Breast epithelium (tissue), 3 donors: ENCODE data around the gene DDX4.

Experiments
- CTCF ChIP-seq, 3 donors: fragments of 450-650 bp; IDR thresholded peaks; one replicate each; pipeline ENCODE4 v1.5.1; 2016 to 2017; ENCODE audit warnings: antibody characterized with exemption in 3 of 3, mild to moderate bottlenecking in 3 of 3, moderate library complexity in 3 of 3
- POLR2A ChIP-seq: fragments of 450-650 bp; IDR thresholded peaks from one replicate; pipeline ENCODE4 v1.6.1; 2016; ENCODE audit warnings: antibody characterized with exemption, mild to moderate bottlenecking, moderate library complexity
- POLR2AphosphoS5 ChIP-seq, 3 donors: sonication (generic); formaldehyde crosslinking; IDR thresholded peaks; one replicate each; pipeline ENCODE4 v1.6.1; 2017; ENCODE audit warnings: antibody characterized with exemption in 3 of 3

DNA sequence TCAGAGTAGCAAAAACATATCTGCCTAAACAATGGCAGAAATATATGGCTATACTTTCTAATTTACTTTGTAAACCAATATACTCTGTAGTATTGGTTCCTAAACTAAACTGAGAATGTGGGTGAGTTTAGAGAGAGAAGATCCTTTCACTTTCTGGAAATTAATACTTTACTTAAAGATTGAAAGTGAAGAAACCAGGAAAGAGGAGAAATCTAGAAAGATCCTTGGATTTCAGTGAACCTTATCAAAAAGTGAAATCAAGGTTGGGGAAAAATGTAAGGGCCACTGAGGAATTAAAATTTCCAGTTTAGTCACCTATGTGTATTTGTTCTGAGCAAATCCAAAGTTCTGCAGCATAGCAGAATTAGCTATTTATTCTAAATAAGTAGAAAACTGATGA lies 31.6 kb upstream of the DDX4 start:
- TF ChIP-seq CTCF (IDR thresholded peaks at IDR 0.05): no peak
- TF ChIP-seq POLR2AphosphoS5 (IDR thresholded peaks at IDR 0.05): no peak
- no peak for TF ChIP-seq POLR2A
